ENCODE measurements around the gene KCND2. TPM values are rescaled to one million over a fixed set of nuclear protein-coding genes. Genes with fewer than 3 reads are reported as not detected.

KCND2 gene
- total and polyA plus RNA-seq, 11 donors: 0.04 to 0.41 (median 0.16) TPM; not detected in 4

DNA sequence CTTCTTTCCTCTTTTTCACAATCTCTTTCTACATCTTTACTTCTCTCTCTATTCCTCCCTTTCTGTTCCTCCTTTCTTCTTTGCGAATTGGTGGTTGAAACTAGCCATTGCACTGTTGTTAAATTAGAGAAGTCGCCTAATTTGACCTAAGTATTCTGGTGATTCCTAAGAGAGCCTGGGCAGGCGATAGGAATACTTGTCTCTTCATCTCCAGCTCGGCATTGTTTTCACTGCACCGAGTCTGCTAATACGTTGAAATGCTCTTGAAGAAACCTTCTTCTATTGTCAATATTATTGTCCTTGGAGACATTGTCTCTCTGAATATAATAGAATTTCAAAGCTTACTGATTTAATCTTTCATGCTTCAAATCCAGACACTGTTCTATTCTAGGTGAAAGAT lies 31.7 kb downstream of the KCND2 start:
- Histone ChIP-seq H3K4me3 (no peak overlapping the region), H3K4me1 (no peaks in the 10 kb centered on the region), H3K27ac (no peak overlapping the region), H3K27me3 (no peaks in the 10 kb centered on the region), H3K9me3 (no peaks in the 10 kb centered on the region), H3K36me3 (no peaks in the 10 kb centered on the region)
- no peak for ATAC-seq
- no peak for TF ChIP-seq POLR2A (IDR thresholded peaks at IDR 0.05)
- TF ChIP-seq, protein P1, sequence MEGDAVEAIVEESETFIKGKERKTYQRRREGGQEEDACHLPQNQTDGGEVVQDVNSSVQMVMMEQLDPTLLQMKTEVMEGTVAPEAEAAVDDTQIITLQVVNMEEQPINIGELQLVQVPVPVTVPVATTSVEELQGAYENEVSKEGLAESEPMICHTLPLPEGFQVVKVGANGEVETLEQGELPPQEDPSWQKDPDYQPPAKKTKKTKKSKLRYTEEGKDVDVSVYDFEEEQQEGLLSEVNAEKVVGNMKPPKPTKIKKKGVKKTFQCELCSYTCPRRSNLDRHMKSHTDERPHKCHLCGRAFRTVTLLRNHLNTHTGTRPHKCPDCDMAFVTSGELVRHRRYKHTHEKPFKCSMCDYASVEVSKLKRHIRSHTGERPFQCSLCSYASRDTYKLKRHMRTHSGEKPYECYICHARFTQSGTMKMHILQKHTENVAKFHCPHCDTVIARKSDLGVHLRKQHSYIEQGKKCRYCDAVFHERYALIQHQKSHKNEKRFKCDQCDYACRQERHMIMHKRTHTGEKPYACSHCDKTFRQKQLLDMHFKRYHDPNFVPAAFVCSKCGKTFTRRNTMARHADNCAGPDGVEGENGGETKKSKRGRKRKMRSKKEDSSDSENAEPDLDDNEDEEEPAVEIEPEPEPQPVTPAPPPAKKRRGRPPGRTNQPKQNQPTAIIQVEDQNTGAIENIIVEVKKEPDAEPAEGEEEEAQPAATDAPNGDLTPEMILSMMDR (IDR thresholded peaks at IDR 0.05): no peak
- intact Hi-C loops (cut with DNase I): no loop called here
- 77 to 86% (median 85%) methylated on average over 6 of the region's 6 CpGs for WGBS, 4 donors
- no peak for DNase-seq

GRCh38 chr7:120307991-120308545 lies 35.1 kb downstream of the KCND2 start:
- Histone ChIP-seq H3K27ac (no peak overlapping the region), H3K27me3 (no peaks in the 10 kb centered on the region), H3K36me3 (no peaks in the 10 kb centered on the region), H3K9me3 (no peaks in the 10 kb centered on the region), H3K4me1 (no peaks in the 10 kb centered on the region), H3K4me3 (no peak overlapping the region)
- DNase-seq: no peak
- no peak for TF ChIP-seq POLR2A (IDR thresholded peaks at IDR 0.05)
- TF ChIP-seq, protein P1 (IDR thresholded peaks at IDR 0.05): no peak
- WGBS, 4 donors: 56 to 64% (median 59%) methylated on average over 4 of the region's 4 CpGs
- ATAC-seq: no peak
- intact Hi-C loops (cut with DNase I): no loop called here

DNA sequence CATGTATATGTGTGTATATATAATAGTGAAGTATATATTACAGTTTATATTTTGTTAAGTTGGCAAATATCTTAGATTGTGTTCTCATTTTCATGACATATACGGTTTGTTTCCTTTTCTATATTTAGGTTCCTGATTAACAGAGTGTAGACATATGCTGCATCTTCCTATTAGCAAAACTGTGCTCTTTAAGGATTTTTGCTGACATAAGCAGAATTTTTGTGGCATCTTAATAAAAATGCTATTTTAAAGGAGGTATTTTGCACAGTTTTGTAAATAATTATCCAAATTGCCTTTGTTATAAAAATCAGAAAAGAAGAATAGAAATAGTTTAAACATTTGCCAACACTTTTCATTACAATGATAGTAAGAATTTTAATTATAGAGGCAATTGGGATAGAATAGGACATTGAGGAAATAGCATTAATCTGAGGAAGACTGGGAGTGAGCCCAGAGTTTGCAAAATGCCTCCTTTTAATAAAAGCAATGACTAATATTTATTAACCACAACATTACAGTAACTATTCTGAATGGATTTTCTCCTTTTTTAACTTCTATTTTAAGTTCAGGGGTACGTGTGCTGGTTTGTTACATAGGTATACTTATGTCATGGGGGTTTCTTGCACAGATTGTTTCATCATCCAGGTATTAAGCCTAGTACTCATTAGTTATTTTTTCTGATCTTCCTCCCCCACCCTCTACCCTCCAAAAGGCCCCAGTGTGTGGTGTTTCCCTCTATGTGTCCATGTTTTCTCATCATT lies 38.2 kb downstream of the KCND2 start:
- Histone ChIP-seq H3K4me1 (no peaks in the 10 kb centered on the region), H3K9me3 (no peaks in the 10 kb centered on the region), H3K36me3 (no peaks in the 10 kb centered on the region), H3K27ac (no peak overlapping the region), H3K4me3 (no peak overlapping the region), H3K27me3 (no peaks in the 10 kb centered on the region)
- WGBS, 4 donors: 55 to 58% (median 56%) methylated on average over 2 of the region's 2 CpGs
- ATAC-seq (no peak), DNase-seq (no peak)
- TF ChIP-seq, protein P1 (IDR thresholded peaks at IDR 0.05): no peak
- no peak for TF ChIP-seq POLR2A (IDR thresholded peaks at IDR 0.05)
- intact Hi-C loops (cut with DNase I): no loop called here

GRCh38 chr7:120320218-120320961 lies 47.4 kb downstream of the KCND2 start:
- WGBS, 4 donors: 57 to 69% (median 64%) methylated on average over 3 of the region's 3 CpGs
- ATAC-seq (no peak), DNase-seq (no peak)
- H3K36me3 ChIP-seq: no peaks in the 10 kb centered on the region
- intact Hi-C loops (cut with DNase I): no loop called here
- no peak overlapping the region for H3K27ac ChIP-seq
- no peak for TF ChIP-seq POLR2A (IDR thresholded peaks at IDR 0.05)
- TF ChIP-seq, protein P1 (IDR thresholded peaks at IDR 0.05): no peak
- no peak overlapping the region for H3K4me3 ChIP-seq
- no peaks in the 10 kb centered on the region for H3K9me3 ChIP-seq
- H3K27me3 ChIP-seq: no peaks in the 10 kb centered on the region
- no peaks in the 10 kb centered on the region for H3K4me1 ChIP-seq
